ENCODE data around the gene OR4A47.
"Not testable (repeated sequence)": the region's sequence is repeated elsewhere in the genome, so short reads cannot be mapped to it uniquely, and the experiment has no call there.

The OR4A47 gene

GRCh38 chr11:48488493-48488892 is at the start of gene OR4A47:
Gene OR4A47, plus strand, starts transcription at chr11:48488793. Its CDS starts 0 bp downstream, at chr11:48488793.
- DNase-seq (ENCODE audit: low read depth), result not testable (repeated sequence)

- DNase-seq (ENCODE audit: low read depth), result not testable (repeated sequence)
These were observed 32.7 kb upstream of the OR4A47 start for GRCh38 chr11:48455909-48456308.

GRCh38 chr11:48473966-48474365 is 14.6 kb upstream of the OR4A47 start:
- not testable (repeated sequence) for DNase-seq (ENCODE audit: low read depth)

- DNase-seq (ENCODE audit: low read depth), result not testable (repeated sequence)
These were observed 13.9 kb upstream of the OR4A47 start for GRCh38 chr11:48474703-48475102.

- DNase-seq (ENCODE audit: low read depth), result not testable (repeated sequence)
These were observed 17.6 kb downstream of the OR4A47 start for GRCh38 chr11:48506169-48506568.

- DNase-seq (ENCODE audit: low read depth), result no peak
These were observed 50.4 kb downstream of the OR4A47 start for GRCh38 chr11:48538991-48539390.
